GM21367 (cell line): ENCODE data around the gene ADGRL2.

ENCODE experiments used
- ATAC-seq: cut with Tn5 transposase; IDR thresholded peaks from one replicate; pipeline ENCODE4 v1.9.1; 2021; ENCODE audit not compliant: unreplicated experiment

The ADGRL2 gene

DNA sequence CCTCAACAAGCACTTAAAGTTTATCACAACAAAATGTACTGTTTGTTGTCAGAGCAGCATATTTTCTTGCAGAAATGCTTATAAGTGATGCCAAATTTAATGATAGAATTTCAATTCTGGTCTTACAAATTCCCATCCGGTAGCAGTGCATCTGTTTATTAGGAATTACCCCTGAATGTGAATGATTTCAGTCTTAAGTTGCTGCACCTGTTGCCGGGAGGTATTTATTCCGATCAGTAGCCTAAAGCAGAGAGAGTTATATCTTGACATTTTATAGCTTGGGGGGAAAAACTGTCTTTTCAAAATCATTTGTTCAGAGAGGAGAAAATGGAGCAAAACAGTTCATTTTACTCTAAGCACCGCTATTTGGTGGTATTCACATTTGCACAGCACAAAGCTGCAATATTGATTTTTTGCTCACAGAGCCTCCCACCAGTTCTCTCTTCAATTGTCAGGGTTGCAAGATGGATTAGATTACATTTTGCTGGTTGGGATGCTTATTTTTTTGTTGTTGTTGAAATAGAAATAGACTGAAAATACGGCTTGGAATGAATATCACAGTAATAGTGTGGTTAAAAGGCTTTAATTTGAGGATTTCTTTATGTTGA is 98.6 kb downstream of the ADGRL2 start:
- no peak for ATAC-seq

DNA sequence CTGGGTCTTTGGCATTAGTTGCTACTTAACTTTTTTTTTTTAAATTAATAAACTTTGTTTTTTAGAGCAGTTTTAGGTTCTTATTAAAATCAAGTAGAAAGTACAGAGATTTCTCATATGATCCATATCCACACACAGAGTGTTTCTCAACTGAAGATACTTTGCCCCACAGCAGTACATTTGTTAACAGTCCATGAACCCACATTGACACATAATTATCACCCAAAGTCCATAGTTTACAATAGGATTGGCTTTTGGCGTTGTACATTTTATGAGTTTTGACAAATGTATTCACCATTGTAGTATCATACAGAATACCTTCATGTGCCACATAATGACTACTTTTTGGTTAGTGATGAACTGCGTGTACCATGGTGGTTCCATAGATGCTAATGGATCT is 106.8 kb downstream of the ADGRL2 start:
- ATAC-seq, result no peak

DNA sequence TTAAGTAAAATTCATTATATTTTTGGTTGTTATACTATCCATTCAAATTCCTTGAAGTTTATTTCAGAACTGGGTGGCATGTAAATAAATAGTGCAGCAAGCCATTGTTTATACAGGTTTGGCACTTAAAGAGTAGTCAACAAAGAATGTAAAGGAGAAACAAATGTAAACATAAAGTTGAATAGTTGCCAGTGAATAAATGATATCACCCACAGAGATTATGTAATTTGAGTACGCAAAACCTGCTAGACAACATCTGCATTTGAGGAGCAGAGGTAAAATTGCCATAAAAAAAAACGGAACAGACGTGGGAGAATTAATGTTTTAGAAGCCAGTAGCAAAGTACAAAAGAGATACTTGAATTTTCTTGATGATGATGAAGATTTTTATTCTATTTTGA is 111.6 kb downstream of the ADGRL2 start:
- ATAC-seq, result no peak

DNA sequence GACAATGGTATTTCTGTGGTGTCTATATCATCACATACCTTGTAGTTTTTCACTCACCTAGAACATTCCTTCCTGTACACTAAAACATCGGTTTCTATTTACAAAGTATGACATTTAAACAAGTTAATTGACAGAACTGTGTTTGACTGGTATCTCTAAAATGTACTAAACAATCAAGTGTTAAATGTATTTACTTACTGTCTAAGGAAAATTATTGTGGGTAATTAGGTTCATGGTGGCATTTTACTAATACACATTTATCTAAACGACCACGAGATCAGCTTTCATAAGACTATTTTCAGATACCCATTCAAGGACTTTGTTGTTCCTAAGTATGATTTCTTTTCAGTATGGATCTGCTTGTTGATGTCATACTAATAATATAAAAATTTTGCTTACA is 115.2 kb downstream of the ADGRL2 start:
- no peak for ATAC-seq

DNA sequence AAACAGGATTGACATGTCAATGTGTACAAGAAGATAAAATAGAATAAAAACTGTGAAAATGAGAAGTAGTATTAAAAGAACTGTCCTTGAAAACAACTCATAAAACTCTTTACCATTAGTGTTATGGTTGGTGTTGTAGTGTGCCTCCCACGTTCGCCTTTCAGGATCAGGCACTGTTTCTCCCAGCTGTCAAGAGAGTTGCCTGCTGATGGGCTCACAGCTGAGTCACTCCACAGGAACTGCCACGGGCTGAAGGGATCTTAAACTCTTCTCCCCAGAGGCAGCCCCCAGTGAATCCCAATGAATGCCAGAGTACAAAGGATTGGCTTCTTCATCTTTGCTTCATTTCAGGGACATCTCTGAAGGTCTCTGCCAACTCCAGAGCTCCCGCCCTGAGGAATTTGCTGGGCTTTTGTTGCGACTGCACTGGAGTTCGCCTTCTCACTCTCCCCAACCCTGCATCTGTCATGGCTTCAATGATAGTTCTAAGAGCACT is 119.6 kb downstream of the ADGRL2 start:
- no peak for ATAC-seq

DNA sequence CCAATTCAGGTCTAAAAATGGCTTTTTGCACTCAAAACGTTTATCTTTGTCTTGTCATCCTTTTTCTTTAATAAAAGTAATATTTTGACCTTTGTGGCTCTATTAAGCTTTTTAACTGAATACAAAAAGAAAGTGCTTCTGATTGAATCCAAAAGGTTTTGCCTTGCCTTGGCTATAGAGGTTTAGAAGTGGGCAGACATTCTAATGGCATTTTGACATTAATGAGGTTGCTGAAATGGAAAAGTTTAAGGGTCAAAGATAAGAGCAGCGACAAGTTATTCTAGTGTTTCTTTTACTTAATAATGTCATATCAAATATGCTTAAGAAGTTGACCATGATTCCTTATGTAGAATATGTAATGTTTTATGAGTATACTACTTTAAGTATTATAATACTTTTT is 120.2 kb downstream of the ADGRL2 start:
- no peak for ATAC-seq

DNA sequence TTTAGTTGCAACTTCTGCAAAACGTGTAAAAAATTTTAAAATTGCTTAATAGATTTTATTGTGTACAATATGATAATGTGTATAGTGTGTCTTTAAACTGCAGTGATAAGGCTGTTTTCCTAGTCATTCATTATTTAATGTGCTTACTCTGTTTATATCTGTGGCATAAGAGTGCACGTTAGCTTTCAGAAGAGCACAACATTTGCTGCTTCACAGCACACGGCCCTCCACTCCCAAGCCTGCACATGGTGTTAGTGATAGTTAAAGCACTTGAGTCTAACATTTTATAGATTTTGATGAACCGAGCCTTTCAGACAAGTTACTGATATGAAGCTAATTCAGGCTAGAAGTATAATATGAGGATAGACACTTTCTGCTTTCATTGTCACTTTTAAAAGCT is 120.6 kb downstream of the ADGRL2 start:
- no peak for ATAC-seq

DNA sequence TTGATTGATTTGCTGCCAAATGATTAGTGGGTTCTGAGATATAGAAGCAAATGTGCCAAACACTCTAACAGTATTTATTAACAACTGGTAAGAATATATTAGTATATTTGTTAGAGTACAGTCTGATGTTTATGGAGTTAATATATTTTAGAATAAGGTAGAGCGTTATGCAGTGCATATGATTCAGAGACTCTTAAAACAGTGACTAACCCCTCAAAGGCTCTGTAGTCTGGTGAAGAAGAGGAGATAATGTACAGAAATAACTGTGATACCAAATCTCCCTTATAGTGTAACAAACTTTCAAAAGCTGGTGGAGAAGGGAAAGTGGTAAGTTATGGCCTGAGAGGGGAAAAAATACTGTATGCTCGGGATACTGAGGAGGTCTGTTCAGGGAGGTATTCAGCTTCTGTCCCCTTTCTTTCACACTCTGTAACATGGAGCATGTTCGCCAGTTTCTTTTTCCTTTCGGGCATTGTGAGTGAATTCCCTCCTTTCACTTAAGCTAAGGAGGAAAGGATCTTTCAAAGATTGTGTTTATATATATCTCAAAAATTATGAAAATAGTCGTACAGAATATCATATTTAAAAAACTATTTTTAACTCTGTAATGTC is 121.2 kb downstream of the ADGRL2 start:
- no peak for ATAC-seq

DNA sequence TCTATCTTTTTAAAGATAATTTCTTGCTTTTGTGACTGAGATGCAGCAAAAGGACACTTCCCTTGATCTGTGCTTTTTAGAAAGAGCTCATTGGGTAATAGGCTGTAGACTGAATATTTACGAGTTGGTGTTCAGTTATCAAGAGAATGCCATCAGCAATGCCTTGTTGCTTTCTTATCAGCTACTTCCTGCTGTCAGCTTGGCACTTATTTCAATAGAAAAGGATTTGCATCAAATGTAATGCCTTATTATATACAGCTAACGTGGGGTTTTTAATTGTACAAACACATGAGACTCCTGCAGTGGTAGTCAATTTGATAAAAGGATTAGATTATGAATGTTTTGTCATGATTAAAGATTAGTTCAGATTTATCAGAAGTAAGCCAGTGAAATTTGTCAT is 122.2 kb downstream of the ADGRL2 start:
- no peak for ATAC-seq

DNA sequence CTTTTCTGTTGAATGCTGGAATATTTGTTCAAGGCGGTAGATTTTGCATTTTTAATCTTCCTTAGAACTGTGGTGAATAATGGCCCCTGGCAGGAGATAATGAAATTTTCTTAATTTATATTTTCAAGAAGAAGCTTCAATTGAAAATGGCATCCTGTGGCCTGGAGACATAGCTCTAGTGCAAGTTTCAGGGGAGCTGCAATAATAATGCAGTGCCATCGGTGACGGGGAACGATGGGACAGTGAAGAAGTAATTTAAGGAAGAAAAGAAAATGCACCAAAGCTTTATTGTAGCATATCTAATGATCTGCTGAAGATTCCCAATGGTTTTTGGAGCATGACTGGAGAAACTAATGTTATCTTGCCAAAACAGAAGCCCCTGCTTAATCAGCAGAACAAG is 128.4 kb downstream of the ADGRL2 start:
- ATAC-seq, result no peak

DNA sequence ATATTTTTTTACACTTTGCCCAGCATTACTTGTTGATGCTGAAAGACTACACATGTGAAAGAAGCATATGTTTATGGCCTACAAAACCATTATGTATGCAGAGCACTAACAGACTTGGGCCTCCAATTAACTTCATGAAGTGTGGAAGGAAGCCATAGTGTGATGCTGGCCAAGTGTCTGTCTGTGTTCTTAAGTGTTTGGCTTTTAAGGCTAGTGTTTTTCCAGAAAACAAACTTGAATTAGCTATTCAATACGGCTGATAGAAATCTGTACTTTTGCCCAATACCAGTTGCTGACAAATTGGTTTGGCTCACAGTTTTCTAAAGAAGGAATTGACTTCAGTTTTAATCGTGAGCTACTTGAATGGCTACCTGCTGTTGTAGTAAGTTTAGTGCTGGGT is 136.1 kb downstream of the ADGRL2 start:
- ATAC-seq, result no peak

DNA sequence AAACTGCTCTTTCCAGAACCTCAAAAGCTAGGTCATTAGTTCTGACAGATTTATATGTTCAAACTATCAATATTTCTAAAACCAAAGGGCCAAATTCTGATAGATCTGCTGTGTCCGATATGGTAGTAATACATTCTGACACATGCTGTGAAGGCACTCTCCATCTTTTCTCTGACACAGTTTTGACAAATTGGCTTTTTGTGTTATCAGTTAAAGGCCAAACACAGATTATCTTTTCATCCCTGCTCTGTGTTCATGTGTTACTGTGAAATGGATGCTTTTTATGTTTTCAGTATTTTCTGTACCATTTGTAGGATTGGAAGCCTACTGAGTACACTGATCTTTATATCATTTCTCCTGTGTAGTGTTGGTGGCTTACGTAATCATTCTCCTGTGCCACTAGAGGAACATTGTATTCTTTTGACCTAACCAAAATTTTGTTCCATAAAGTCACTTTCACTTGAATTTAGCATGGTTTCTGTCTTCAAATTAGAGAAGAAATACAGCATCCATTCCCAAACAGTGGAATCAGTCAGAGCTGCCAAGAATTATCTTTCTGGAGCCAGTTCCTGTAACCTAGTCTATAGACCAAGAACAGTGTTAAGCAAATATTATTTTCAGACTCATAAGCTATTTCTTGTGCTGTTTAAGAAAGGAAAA is 137.2 kb downstream of the ADGRL2 start:
- no peak for ATAC-seq

DNA sequence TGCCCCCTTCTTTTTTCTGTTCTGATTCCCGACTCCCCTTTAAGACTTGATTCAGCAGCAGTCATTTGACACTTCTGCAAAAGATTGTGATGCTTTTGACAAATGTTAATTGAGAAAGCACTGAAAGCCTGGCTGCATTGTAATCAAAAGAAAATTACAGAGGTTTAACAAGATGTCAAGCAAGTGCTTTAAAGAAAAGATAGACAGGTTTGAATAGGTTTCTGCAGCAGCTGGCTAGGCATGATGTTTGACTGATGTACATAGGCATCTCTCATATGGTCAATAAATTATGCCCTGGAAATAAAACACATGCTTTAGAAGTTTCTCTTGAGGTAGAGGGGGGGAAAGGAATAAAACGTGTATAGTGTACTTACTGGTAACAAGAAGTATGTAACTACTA is 147.8 kb downstream of the ADGRL2 start:
- no peak for ATAC-seq

DNA sequence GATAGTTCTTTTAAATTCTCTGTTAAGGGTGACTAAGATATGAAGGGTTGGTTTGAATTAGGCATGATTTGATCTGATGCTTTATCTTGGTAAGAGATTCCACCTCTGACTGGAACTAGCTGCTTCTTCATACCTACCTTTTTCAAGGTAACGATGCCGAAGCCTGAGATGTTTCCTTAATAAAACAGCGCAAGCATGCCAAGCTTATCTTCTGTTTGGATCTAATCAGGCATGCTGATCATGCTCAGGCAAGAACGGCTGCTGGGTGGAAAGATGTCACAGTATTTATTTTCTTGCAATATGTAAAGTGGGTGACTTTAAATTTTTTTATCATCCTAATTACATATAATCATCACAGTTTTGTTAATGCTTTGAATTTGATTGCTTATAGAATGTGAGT is 148.7 kb downstream of the ADGRL2 start:
- ATAC-seq, result no peak

DNA sequence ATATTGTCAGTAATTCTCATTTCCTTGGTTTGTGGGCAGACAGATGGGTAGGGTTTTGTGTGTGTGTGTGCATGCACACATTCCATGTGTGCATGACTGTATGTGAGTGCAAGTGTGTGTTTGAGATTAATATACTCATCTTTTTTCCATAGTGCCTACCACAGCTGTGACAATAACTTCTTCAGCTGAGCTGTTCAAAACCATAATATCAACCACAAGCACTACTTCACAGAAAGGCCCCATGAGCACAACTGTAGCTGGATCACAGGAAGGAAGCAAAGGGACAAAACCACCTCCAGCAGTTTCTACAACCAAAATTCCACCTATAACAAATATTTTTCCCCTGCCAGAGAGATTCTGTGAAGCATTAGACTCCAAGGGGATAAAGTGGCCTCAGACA is 149.3 kb downstream of the ADGRL2 start:
- ATAC-seq, result no peak

DNA sequence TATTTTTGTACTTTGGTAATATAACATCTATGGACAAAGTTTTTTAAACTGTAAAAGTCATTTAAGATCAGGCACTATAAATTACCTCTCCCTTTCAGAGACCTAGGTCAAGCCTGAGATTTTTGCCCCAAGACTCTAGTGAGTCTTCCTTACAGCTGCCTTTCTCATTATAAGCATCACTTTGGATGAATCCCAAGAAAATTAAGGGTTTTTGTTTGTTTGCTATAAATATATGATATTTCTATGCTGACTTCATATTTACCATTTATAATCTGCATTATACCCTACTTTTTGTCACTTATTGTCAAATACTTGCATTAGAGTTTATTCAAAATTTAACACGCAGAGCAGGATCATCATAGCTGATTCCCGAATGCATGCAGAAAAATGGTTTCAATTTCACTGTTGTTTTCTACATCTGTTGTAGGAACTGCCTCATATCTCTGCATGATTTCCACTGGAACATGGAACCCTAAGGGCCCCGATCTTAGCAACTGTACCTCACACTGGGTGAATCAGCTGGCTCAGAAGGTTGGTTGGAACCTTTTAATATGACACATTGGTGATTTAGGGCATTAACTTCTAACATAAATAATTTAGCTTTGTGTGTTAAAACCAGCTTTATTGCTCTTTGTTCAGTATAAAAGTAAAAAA is 150.0 kb downstream of the ADGRL2 start:
- no peak for ATAC-seq

DNA sequence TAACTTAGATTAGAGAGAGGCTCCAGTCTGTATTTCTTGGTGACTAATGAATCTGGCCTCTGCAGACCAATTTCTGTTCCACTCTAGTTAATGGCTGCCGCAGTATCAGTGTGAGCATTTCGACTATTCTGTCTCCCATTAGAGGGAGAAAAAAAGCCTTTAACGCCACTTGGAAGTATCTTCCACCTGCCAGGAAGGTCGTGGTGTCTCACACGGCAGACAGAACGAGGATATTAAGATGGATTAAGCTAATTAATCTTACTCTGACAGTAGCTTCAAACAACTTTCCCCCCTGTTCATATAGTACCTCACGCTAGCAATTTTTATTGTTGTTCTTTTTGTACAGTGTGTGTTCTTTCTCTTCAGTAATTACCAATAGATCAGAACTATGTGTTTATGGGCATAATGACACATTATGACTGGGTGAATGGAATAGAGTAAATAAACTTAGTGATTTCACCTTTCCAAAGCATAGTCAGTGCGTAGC is 153.8 kb downstream of the ADGRL2 start:
- no peak for ATAC-seq

DNA sequence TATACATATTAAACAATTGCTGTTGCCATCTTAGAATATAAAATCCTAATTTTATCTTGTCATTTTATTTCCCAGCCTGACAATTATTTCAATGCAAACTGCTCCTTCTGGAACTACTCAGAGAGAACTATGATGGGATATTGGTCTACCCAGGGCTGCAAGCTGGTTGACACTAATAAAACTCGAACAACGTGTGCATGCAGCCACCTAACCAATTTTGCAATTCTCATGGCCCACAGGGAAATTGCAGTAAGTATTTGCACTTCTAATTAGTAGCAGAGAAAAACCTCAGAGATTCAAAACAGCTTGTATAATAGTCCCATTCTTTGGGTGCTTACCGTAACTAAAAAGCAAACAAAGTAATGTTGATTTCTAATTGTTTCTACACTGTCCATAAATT is 167.2 kb downstream of the ADGRL2 start:
- no peak for ATAC-seq

DNA sequence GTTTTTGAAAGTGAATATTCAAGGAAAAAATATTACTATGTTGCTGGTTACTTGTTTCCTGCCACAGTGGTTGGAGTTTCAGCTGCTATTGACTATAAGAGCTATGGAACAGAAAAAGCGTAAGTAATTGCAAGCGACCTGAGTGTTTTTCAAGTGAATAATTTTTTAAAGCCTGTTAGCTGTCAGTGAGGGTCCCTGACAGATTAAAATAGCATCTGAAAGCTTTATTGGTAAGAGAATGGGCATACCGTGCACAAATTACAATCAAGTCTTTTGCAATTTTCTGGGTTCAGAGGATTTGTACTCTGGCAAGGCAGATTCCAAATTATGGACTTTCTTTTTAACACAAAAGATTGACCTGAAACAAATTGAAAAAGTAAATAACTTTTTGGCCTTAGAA is 169.7 kb downstream of the ADGRL2 start:
- no peak for ATAC-seq

DNA sequence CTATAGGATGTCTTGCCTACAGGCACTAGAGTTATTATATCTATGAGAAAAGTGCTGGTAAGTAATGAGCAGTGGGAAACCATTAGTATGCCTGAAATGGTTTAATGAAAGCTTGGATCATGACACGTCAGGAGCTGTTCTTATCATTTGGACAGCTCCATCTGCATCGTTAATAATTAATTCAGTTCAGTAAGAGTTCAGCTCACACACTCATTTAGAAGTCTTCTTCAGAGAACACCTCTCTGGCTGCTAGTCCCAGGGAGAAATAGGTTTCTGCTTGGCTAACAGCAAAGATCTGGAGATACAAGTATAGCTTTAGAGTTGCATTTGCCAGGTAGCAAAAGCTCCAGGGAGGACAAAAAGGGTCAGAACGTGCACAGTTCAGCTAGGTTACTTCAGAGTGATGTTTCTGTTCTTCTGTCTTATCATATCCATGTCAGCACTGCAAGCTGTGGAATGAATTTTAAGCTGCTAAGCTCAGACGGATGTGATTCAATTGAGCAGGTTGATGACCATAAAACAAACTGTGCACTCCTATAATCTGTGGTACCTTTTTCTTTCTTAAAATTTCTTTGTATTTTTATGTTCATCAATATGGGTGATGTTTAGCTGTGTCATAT is 173.6 kb downstream of the ADGRL2 start:
- no peak for ATAC-seq

DNA sequence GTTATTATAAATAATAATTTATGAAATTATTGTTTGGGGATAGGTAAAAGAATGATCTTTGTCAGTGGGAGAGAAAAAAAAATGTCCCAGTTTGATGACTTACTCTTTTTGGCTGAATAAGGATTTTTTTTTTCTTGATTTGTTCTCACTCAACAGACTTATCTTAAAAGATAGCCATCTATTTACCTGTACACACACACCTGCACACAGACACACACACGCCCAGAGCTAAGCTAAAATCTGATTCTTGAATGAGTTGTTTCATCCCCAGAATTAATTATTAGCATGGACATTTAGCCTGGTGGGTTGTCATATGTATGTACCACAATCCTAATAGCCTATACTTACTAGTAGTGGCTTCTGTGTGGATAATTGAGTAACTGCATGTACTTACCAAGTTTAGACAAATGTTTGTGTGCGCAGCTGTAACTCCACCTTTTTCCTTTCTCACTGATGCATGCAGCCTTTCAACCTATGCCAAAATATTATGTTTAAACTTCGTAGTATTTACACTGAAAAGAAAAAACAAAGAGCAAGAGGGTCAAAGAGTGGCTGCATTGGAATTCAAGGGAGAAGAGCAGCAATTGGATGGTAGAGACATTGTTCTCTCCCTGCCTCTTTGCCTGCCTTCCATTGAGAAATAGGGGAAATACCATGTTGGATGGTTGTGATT is 174.3 kb downstream of the ADGRL2 start:
- ATAC-seq, result no peak
